Activated T-cell treated with anti-CD3 and anti-CD28 coated beads, Interleukin-2, amount 50 U/mL, for 24 hours (primary cell): ENCODE data around the gene IFI27.
"Not testable (repeated sequence)": the region's sequence is repeated elsewhere in the genome, so short reads cannot be mapped to it uniquely, and the experiment has no call there.

Experiments
- DNase-seq: peaks from one replicate; pipeline ENCODE4 v3.0.0-alpha.2; 2020
- H3K27ac Mint-ChIP-seq: 2 replicates; pipeline ENCODE4 v1.8.0; 2020; ENCODE audit warnings: mild to moderate bottlenecking, mixed read lengths
- H3K27me3 Mint-ChIP-seq: 2 replicates; pipeline ENCODE4 v1.8.0; 2020; ENCODE audit warnings: mixed read lengths
- H3K36me3 Mint-ChIP-seq: 2 replicates; pipeline ENCODE4 v1.8.0; 2020; ENCODE audit warnings: low read depth, mixed read lengths
- H3K4me1 Mint-ChIP-seq: 2 replicates; pipeline ENCODE4 v1.8.0; 2020; ENCODE audit warnings: low read depth, mixed read lengths
- H3K4me3 Mint-ChIP-seq: 2 replicates; pipeline ENCODE4 v1.8.0; 2020; ENCODE audit warnings: mild to moderate bottlenecking, moderate library complexity, mixed read lengths
- H3K9me3 Mint-ChIP-seq: 2 replicates; pipeline ENCODE4 v1.8.0; 2020; ENCODE audit warnings: mixed read lengths

The IFI27 gene

GRCh38 chr14:94142836-94143235, 32.3 kb downstream of the IFI27 start:
- no peak overlapping the region for H3K4me3 Mint-ChIP-seq
- peaks cover 20% of the 10 kb centered on the region for H3K4me1 Mint-ChIP-seq
- no peaks in the 10 kb centered on the region for H3K27me3 Mint-ChIP-seq
- no peak overlapping the region for H3K27ac Mint-ChIP-seq
- DNase-seq, result no peak
- no peaks in the 10 kb centered on the region for H3K36me3 Mint-ChIP-seq
- no peaks in the 10 kb centered on the region for H3K9me3 Mint-ChIP-seq

GRCh38 chr14:94143239-94143638, 32.7 kb downstream of the IFI27 start:
- Mint-ChIP-seq H3K4me3 (no peak overlapping the region), H3K27me3 (no peaks in the 10 kb centered on the region), H3K27ac (no peak overlapping the region), H3K4me1 (peaks cover 20% of the 10 kb centered on the region), H3K9me3 (no peaks in the 10 kb centered on the region), H3K36me3 (no peaks in the 10 kb centered on the region)
- no peak for DNase-seq

- DNase-seq, result no peak
- H3K4me1 Mint-ChIP-seq, result peaks cover 20% of the 10 kb centered on the region
- H3K4me3 Mint-ChIP-seq, result no peak overlapping the region
- no peaks in the 10 kb centered on the region for H3K36me3 Mint-ChIP-seq
- no peaks in the 10 kb centered on the region for H3K27me3 Mint-ChIP-seq
- no peak overlapping the region for H3K27ac Mint-ChIP-seq
- H3K9me3 Mint-ChIP-seq, result no peaks in the 10 kb centered on the region
Observed at GRCh38 chr14:94143711-94144110, 33.2 kb downstream of the IFI27 start.

- Mint-ChIP-seq H3K27ac (no peak overlapping the region), H3K9me3 (no peaks in the 10 kb centered on the region), H3K36me3 (no peaks in the 10 kb centered on the region), H3K4me3 (no peak overlapping the region), H3K4me1 (peaks cover 20% of the 10 kb centered on the region), H3K27me3 (no peaks in the 10 kb centered on the region)
- DNase-seq, result no peak
Observed at GRCh38 chr14:94144765-94145164, 34.2 kb downstream of the IFI27 start.

GRCh38 chr14:94145902-94146527, 35.5 kb downstream of the IFI27 start:
- DNase-seq, result no peak
- Mint-ChIP-seq H3K4me1 (peaks cover 20% of the 10 kb centered on the region), H3K9me3 (no peaks in the 10 kb centered on the region), H3K27ac (no peak overlapping the region), H3K4me3 (no peak overlapping the region), H3K36me3 (no peaks in the 10 kb centered on the region), H3K27me3 (peaks cover 3% of the 10 kb centered on the region)

GRCh38 chr14:94152676-94153075, 42.1 kb downstream of the IFI27 start:
- Mint-ChIP-seq H3K27me3 (peaks cover 18% of the 10 kb centered on the region), H3K4me3 (no peak overlapping the region), H3K4me1 (peaks cover 9% of the 10 kb centered on the region), H3K36me3 (no peaks in the 10 kb centered on the region), H3K9me3 (no peaks in the 10 kb centered on the region), H3K27ac (no peak overlapping the region)
- DNase-seq, result no peak

GRCh38 chr14:94153750-94154342, 43.3 kb downstream of the IFI27 start:
- Mint-ChIP-seq H3K27ac (no peak overlapping the region), H3K4me1 (peaks cover 20% of the 10 kb centered on the region), H3K36me3 (no peaks in the 10 kb centered on the region), H3K9me3 (no peaks in the 10 kb centered on the region), H3K4me3 (no peak overlapping the region), H3K27me3 (peaks cover 18% of the 10 kb centered on the region)
- no peak for DNase-seq

- peaks cover 13% of the 10 kb centered on the region for H3K27me3 Mint-ChIP-seq
- not testable (repeated sequence) for H3K27ac Mint-ChIP-seq, DNase-seq, H3K36me3 Mint-ChIP-seq, H3K9me3 Mint-ChIP-seq, H3K4me3 Mint-ChIP-seq
- H3K4me1 Mint-ChIP-seq, result peaks cover 40% of the 10 kb centered on the region
Observed at GRCh38 chr14:94156143-94156542, 45.6 kb downstream of the IFI27 start.

GRCh38 chr14:94157197-94157596, 46.7 kb downstream of the IFI27 start:
- Mint-ChIP-seq H3K27ac (no peak overlapping the region), H3K36me3 (no peaks in the 10 kb centered on the region), H3K4me1 (peaks cover 49% of the 10 kb centered on the region), H3K27me3 (peaks cover 8% of the 10 kb centered on the region), H3K4me3 (no peak overlapping the region), H3K9me3 (no peaks in the 10 kb centered on the region)
- DNase-seq, result no peak

- Mint-ChIP-seq H3K4me3 (no peak overlapping the region), H3K27ac (no peak overlapping the region), H3K9me3 (no peaks in the 10 kb centered on the region), H3K36me3 (no peaks in the 10 kb centered on the region), H3K4me1 (peaks cover 55% of the 10 kb centered on the region), H3K27me3 (no peaks in the 10 kb centered on the region)
- DNase-seq, result no peak
Observed at GRCh38 chr14:94158239-94158883, 47.8 kb downstream of the IFI27 start.

- Mint-ChIP-seq H3K27me3 (no peaks in the 10 kb centered on the region), H3K4me3 (no peak overlapping the region), H3K9me3 (no peaks in the 10 kb centered on the region)
Observed at GRCh38 chr14:94161058-94161457, 50.5 kb downstream of the IFI27 start.

GRCh38 chr14:94161981-94162380, 51.4 kb downstream of the IFI27 start:
- H3K9me3 Mint-ChIP-seq, result no peaks in the 10 kb centered on the region
- peaks cover 74% of the 10 kb centered on the region for H3K4me1 Mint-ChIP-seq
- DNase-seq, result no peak
- peak overlapping the region; percentile 47 for H3K27ac Mint-ChIP-seq
- H3K36me3 Mint-ChIP-seq, result no peaks in the 10 kb centered on the region
- no peak overlapping the region for H3K4me3 Mint-ChIP-seq
- no peaks in the 10 kb centered on the region for H3K27me3 Mint-ChIP-seq

More at GRCh38 chr14:94161058-94161457, 50.5 kb downstream of the IFI27 start:
- Mint-ChIP-seq H3K36me3 (no peaks in the 10 kb centered on the region), H3K4me1 (peaks cover 76% of the 10 kb centered on the region), H3K27ac (peak overlapping the region; percentile 63)
- no peak for DNase-seq

- Mint-ChIP-seq H3K9me3 (no peaks in the 10 kb centered on the region), H3K4me1 (peaks cover 70% of the 10 kb centered on the region), H3K27me3 (no peaks in the 10 kb centered on the region), H3K27ac (peak overlapping the region; percentile 47), H3K4me3 (no peak overlapping the region), H3K36me3 (no peaks in the 10 kb centered on the region)
- DNase-seq, result no peak
Observed at GRCh38 chr14:94162466-94162865, 51.9 kb downstream of the IFI27 start.

- H3K4me1 Mint-ChIP-seq, result peaks cover 56% of the 10 kb centered on the region
- no peak overlapping the region for H3K4me3 Mint-ChIP-seq
- H3K36me3 Mint-ChIP-seq, result no peaks in the 10 kb centered on the region
- no peak for DNase-seq
- H3K9me3 Mint-ChIP-seq, result no peaks in the 10 kb centered on the region
- H3K27ac Mint-ChIP-seq, result no peak overlapping the region
- no peaks in the 10 kb centered on the region for H3K27me3 Mint-ChIP-seq
Observed at GRCh38 chr14:94163796-94164195, 53.3 kb downstream of the IFI27 start.

- DNase-seq, result no peak
- Mint-ChIP-seq H3K27ac (peak overlapping the region; percentile 71), H3K4me1 (peaks cover 49% of the 10 kb centered on the region), H3K4me3 (no peak overlapping the region), H3K9me3 (no peaks in the 10 kb centered on the region), H3K27me3 (no peaks in the 10 kb centered on the region), H3K36me3 (no peaks in the 10 kb centered on the region)
Observed at GRCh38 chr14:94164685-94165431, 54.3 kb downstream of the IFI27 start.
